SU-DHL-6 (cell line): ENCODE results near the gene STK32B.

Source experiments
- H2AFZ ChIP-seq: fragments of 200-600 bp; sonication (generic); 2 replicates; pipeline ENCODE4 v1.6.1; 2014; ENCODE audit warnings: low read depth, mild to moderate bottlenecking, moderate library complexity, mixed read lengths, antibody characterized with exemption, low read length; ENCODE audit not compliant: severe bottlenecking
- H3F3A ChIP-seq: fragments of 200-600 bp; shearing (Covaris generic); 2 replicates; pipeline ENCODE4 v1.6.0; 2016; ENCODE audit warnings: antibody characterized with exemption, mild to moderate bottlenecking; ENCODE audit not compliant: insufficient read depth
- H3K27ac ChIP-seq: fragments of 200-600 bp; sonication (generic); 2 replicates; pipeline ENCODE4 v1.5.1; 2016; ENCODE audit warnings: low read depth, mild to moderate bottlenecking, low read length, moderate library complexity, mixed read lengths
- H3K27me3 ChIP-seq: fragments of 200-600 bp; sonication (generic), shearing (Covaris generic); 2 replicates; pipeline ENCODE4 v1.6.0; 2014; ENCODE audit warnings: mild to moderate bottlenecking, low read length
- H3K36me3 ChIP-seq: fragments of 200-600 bp; sonication (generic); 2 replicates; pipeline ENCODE4 v1.6.1; 2014; ENCODE audit warnings: mild to moderate bottlenecking, low read length, mixed read lengths
- H3K4me2 ChIP-seq: fragments of 300-600, 200-600 bp; shearing (Covaris generic), sonication (generic); 2 replicates; pipeline ENCODE4 v1.6.0; 2014; ENCODE audit warnings: low read length, low read depth, mild to moderate bottlenecking; ENCODE audit not compliant: poor library complexity, severe bottlenecking
- H3K4me3 ChIP-seq: fragments of 200-600 bp; sonication (generic); 2 replicates; pipeline ENCODE4 v1.5.1; 2014; ENCODE audit warnings: antibody characterized with exemption, low read length, mild to moderate bottlenecking, mixed read lengths; ENCODE audit not compliant: insufficient read depth, poor library complexity, severe bottlenecking
- H3K79me2 ChIP-seq: fragments of 200-600 bp; sonication (generic); 2 replicates; pipeline ENCODE4 v1.6.1; 2014; ENCODE audit warnings: mild to moderate bottlenecking, low read length, moderate library complexity; ENCODE audit not compliant: insufficient read depth
- H3K9ac ChIP-seq: fragments of 200-600 bp; sonication (generic); 2 replicates; pipeline ENCODE4 v1.7.0; 2014; ENCODE audit warnings: mild to moderate bottlenecking, low read length
- H3K9me2 ChIP-seq: fragments of 200-600 bp; sonication (generic); replicated peaks from 2 replicates; pipeline ENCODE4 v1.6.1; 2014; ENCODE audit warnings: low read length; ENCODE audit not compliant: insufficient read depth
- H3K9me3 ChIP-seq: fragments of 200-600 bp; sonication (generic); 2 replicates; pipeline ENCODE4 v1.6.1; 2014; ENCODE audit warnings: low read length, mixed read lengths; ENCODE audit not compliant: insufficient read depth
- H4K20me1 ChIP-seq: fragments of 200-600 bp; sonication (generic); 2 replicates; pipeline ENCODE4 v1.6.1; 2014; ENCODE audit warnings: low read depth, mild to moderate bottlenecking, antibody characterized with exemption, low read length, moderate library complexity, mixed read lengths
- EZH2phosphoT487 ChIP-seq: fragments of 200-600 bp; sonication (generic), shearing (Covaris generic); conservative IDR thresholded peaks from 2 replicates; pipeline ENCODE4 v1.6.1; 2018; ENCODE audit warnings: mild to moderate bottlenecking, antibody characterized with exemption, low read length, moderate library complexity, mixed read lengths
- TF ChIP-seq, protein P1 (sequence below): fragments of 200-600 bp; sonication (generic); IDR thresholded peaks from one replicate; pipeline ENCODE4 v1.5.1; 2017; ENCODE audit warnings: antibody characterized with exemption, mild to moderate bottlenecking, low read length, moderate library complexity; ENCODE audit not compliant: insufficient read depth, poor library complexity, severe bottlenecking

The STK32B gene

DNA sequence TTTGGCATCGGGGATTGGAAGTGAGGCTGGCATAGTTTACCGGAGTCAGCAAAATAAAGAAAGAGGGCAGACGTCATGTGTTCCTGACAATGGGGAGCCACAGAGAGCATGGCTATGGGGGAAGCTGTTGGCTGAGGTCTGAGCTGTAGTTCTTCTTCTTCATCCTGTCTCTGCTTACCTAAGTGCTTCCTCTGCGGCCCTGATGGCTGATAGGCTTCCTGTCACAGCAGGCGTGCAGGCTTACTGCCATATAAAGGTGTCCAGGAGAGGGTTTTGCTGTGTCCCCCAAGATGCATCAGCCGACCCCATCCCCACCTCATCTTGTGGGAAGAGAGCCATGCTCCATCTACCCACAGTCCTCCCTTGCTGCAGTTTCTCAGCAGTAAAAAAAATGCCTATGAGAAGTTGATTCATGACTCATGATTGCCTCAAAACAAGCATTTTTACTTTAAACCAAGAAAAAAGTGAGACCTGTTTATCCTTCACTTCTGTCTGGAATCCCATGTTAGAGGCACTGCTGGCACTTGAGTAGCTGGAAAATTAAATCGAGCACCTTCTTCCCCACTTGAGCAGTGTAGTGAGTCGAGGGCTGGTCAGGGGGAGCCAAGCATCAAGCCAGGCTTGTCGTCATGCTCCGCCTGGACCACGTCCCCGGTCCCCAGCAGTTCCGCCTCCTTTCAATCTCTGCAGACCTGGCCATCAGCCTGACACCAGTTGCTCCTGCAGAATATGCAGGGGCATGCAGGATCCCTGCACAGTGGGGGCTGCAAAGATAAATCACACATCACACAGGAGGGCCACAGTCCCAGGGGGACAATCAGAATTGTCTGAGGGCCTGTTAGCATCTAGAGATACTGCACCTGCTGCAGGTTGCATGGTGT lies 419.3 kb downstream of the STK32B start:
- H3K9me2 ChIP-seq = no peaks in the 10 kb centered on the region
- no peaks in the 10 kb centered on the region for H3F3A ChIP-seq
- H3K4me2 ChIP-seq = no peak overlapping the region
- H2AFZ ChIP-seq = no peak overlapping the region
- no peak for TF ChIP-seq EZH2phosphoT487
- TF ChIP-seq, protein P1, sequence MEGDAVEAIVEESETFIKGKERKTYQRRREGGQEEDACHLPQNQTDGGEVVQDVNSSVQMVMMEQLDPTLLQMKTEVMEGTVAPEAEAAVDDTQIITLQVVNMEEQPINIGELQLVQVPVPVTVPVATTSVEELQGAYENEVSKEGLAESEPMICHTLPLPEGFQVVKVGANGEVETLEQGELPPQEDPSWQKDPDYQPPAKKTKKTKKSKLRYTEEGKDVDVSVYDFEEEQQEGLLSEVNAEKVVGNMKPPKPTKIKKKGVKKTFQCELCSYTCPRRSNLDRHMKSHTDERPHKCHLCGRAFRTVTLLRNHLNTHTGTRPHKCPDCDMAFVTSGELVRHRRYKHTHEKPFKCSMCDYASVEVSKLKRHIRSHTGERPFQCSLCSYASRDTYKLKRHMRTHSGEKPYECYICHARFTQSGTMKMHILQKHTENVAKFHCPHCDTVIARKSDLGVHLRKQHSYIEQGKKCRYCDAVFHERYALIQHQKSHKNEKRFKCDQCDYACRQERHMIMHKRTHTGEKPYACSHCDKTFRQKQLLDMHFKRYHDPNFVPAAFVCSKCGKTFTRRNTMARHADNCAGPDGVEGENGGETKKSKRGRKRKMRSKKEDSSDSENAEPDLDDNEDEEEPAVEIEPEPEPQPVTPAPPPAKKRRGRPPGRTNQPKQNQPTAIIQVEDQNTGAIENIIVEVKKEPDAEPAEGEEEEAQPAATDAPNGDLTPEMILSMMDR = no peak
- no peaks in the 10 kb centered on the region for H3K79me2 ChIP-seq
- no peak overlapping the region for H3K4me3 ChIP-seq
- H3K9ac ChIP-seq = no peak overlapping the region
- H3K27ac ChIP-seq = no peak overlapping the region
- no peaks in the 10 kb centered on the region for H4K20me1 ChIP-seq
- no peaks in the 10 kb centered on the region for H3K9me3 ChIP-seq
- no peaks in the 10 kb centered on the region for H3K36me3 ChIP-seq
- no peaks in the 10 kb centered on the region for H3K27me3 ChIP-seq

- Histone ChIP-seq H3K4me2 (no peak overlapping the region), H3K27me3 (no peaks in the 10 kb centered on the region), H3K4me3 (no peak overlapping the region), H3K9ac (no peak overlapping the region), H3F3A (no peaks in the 10 kb centered on the region), H4K20me1 (no peaks in the 10 kb centered on the region), H2AFZ (no peak overlapping the region), H3K27ac (no peak overlapping the region), H3K36me3 (no peaks in the 10 kb centered on the region), H3K79me2 (no peaks in the 10 kb centered on the region), H3K9me2 (no peaks in the 10 kb centered on the region), H3K9me3 (no peaks in the 10 kb centered on the region)
- TF ChIP-seq, protein P1 = no peak
- TF ChIP-seq EZH2phosphoT487 = no peak
Measured at GRCh38 chr4:5471206-5471605, 419.9 kb downstream of the STK32B start.

DNA sequence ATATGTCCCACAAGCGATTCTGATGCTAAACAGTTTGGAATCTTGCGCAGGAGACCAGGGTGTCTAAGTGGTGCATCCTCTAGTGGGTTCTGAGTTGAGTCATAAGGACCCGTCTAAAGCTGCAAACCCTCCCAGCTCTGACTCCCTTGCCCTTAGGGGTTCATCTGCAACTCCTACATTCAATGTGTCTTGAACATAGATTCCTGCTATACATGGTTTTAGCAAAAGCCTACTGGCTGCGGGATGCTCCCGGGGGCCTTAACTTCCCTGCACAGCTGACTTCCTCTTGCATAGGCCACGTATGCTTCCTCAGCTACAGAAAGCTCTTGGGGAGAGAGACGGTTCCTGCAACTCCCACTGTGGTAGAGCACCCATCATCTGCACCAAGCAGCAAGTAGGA lies 420.4 kb downstream of the STK32B start:
- H3K4me3 ChIP-seq = no peak overlapping the region
- H3K27ac ChIP-seq = no peak overlapping the region
- H3F3A ChIP-seq = no peaks in the 10 kb centered on the region
- no peaks in the 10 kb centered on the region for H3K36me3 ChIP-seq
- TF ChIP-seq, protein P1 = no peak
- TF ChIP-seq EZH2phosphoT487 = no peak
- H3K4me2 ChIP-seq = no peak overlapping the region
- no peaks in the 10 kb centered on the region for H3K27me3 ChIP-seq
- H3K79me2 ChIP-seq = no peaks in the 10 kb centered on the region
- H2AFZ ChIP-seq = no peak overlapping the region
- H3K9ac ChIP-seq = no peak overlapping the region
- H3K9me3 ChIP-seq = no peaks in the 10 kb centered on the region
- no peaks in the 10 kb centered on the region for H3K9me2 ChIP-seq
- H4K20me1 ChIP-seq = no peaks in the 10 kb centered on the region
